ENCODE results near the gene BATF3.

BATF3 gene

DNA sequence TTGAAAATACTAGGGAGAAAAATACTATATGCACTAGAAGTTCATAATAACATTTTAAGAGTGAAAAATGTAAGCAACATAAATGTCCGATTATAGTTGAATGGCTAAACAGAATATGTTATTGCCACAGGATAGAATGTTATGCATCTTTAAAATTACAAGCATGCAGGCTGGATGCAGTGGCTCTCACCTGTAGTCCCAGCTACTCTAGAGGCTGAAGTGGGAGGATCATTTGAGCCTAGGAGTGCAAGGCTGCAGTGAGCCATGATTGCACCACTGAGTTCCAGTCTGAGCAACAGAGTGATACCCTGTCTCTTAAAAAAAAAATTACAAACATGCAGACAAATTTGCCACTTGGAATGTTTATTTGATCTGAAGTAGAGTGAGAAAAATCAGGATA, 3.0 kb upstream of the BATF3 start:
- no peak for DNase-seq

- DNase-seq: no peak
These were observed 2.3 kb upstream of the BATF3 start for GRCh38 chr1:212701910-212702309.

GRCh38 chr1:212700892-212701819, 1.5 kb upstream of the BATF3 start:
- DNase-seq: no peak

GRCh38 chr1:212700223-212700891, 717 bp upstream of the BATF3 start:
- no peak for DNase-seq

DNA sequence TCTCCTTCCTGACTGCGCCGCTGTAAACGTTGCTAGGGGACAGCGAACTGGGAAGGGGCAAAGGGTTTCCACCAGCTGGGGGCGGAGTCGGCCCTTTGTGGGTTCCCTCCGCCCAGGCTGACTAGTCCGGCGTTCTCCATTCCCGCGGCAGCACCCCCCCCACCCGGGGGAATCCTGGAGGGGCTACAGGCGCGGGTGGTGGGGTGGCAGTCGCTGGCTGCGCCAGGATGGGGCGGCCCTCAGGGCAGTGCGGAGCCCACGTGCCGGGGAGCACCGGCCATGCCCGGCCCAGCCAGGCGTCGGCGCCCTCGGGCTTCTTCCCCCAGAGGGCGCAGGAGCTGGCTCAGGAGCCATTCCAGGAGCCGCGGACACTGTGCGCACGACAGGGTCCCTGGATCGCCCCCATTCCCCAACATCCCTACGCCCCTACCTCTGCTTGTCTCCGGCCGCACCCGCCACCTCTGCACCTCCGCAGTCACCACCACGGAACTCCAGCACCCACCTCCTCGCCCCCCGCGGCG, 476 bp downstream of the BATF3 start:
- DNase-seq: peak; percentile 22

GRCh38 chr1:212698467-212699103, 1.1 kb downstream of the BATF3 start:
- no peak for DNase-seq

DNA sequence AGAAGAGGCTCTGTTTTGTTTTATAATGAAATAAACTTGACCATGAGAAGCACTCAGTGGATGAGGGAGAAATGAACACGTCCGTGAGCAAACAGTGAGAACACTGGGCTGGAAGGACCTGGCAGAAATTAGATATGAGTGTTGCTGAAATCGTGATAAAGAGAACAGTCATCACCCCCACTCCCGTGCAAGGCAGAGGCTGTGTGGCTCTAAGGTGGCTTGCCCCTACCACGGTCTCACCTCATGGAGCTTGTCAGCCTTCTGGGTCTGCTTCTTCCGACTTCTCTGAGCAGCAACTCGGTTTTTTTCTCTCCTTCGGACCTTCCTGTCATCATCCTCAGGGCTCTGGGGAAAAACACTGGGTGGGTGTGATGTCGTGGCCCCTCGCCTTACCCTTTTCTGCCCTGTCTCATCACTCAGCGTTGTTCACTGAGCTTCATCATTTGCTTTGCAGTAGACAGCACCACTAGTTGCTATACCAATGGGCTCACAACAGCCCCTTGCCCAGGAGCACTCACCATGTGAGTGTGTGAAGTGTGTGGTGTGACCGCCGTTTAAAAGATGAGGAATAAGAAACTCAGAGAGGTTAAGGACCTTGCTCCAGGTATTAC, 2.8 kb downstream of the BATF3 start:
- no peak for DNase-seq

DNA sequence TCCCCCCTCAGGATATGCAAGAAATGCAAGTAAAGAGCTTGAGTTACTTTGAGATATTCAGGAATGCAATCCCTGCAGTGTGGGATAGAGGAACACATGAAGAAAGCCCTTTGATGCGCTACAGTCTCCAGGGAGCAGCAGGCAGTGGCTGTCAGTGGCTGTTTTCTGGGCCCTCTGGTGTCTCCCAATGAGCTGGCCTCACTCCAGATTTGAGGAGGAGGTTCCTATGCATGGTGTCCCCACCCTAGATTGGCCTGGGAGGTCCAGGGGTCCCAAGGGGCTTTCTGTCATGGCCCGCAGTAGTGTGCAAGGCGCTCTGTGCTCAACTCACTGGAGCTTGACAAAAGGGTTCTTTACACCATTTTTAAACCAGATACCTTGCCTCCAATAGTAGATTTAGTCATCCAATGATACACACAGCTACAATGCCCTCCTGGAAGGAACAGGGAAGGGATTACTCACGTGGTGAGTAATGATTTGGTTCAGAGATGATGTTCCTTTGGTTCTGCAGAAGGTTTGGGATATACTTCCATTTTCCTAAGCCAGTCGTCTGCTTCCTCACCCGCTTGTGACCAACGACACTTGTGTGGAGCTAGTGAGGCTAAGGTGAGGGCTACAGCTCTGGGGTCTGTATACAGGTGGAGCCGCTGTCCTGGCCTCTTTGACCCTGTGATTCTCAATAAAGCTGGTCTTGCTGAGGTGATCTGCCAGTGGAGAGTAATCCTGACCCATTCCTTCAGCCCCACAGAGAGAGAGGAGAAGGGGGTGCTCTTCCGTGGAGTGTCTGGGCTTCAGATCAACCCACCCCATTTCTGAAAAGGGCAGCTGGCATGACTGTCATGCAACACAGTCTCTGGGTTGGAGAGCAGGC, 6.6 kb downstream of the BATF3 start:
- DNase-seq: no peak

DNA sequence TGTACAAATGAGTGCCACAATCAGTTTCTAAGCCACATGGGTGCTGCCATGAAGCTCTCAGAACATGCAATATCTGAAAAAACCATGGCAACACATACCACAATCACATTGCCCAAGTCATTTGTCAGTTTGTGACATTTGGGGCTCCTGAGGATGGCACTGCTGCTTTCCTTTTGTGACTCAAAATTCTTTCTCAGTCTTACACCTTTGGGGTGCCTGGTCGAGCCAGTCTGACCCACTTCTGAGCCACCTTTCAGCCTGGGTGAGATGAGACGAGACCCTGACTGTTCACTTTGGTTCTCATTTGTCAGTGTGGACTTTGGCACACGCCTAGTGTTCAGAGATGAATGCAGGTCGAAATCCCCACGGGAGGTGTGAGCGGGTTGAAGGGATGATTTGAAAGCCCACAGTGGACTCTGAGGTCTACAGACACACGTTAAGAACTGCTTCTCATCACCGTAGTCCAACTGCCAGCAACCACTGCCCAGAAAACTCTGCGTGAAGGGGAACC, 8.0 kb downstream of the BATF3 start:
- no peak for DNase-seq

GRCh38 chr1:212690816-212691403, 8.7 kb downstream of the BATF3 start:
- no peak for DNase-seq

DNA sequence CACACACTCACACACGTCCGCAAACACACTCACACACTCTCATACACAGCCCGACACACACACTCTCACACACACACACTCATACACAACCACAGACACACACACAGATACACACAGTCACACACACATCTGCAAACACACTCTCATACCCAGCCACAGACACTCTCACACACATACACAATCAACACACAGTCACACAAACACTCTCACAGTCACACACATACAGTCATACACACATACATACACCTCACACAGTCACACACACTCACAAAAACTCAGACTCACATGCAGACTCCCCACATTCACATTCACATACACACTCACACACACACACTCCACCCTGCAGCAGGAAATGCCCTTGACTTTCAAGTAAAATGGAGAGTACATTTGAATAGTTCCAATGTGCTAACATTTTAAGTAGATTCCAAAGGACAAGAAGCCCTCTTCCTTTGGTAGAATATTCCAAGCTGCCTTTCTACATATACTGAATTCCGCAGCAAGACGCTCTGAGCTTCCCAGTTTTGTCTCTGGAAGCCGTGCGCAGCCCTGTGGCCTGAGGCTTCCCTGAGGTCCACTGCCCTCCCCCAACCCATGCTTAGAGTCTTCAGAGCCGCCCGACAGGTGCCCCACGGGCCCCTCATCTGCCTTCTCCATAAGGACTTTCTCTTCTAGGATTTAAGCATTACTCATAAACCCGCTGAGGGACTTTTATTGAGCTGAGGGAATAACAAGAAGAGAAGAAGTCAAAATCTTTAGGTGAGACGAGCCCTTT, 9.7 kb downstream of the BATF3 start:
- DNase-seq: no peak

- no peak for DNase-seq
These were observed 10.4 kb downstream of the BATF3 start for GRCh38 chr1:212689196-212689725.

- no peak for DNase-seq
These were observed 11.1 kb downstream of the BATF3 start for GRCh38 chr1:212688341-212689047.

- DNase-seq: no peak
These were observed 11.8 kb downstream of the BATF3 start for GRCh38 chr1:212687811-212688210.

DNA sequence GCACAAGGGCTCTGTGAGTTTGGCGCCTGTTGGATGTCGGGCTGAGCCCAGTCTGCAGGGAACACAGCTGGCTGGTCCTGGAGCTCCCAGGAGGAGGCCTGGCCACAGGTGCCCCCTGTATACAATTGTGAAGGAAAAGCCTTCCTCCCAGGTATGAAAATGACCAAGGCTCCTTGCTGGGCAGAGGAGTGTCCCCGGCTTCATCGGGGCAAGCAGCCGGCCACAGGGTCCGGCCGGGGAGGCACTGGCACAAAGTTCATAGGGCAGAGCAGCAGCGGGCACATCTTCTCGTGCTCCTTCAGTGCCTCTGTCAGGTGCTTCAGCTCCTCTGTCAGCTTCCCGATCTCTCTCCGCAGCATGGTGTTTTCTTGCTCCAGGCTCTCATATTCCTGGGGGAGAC, 13.0 kb downstream of the BATF3 start:
- DNase-seq: no peak

DNA sequence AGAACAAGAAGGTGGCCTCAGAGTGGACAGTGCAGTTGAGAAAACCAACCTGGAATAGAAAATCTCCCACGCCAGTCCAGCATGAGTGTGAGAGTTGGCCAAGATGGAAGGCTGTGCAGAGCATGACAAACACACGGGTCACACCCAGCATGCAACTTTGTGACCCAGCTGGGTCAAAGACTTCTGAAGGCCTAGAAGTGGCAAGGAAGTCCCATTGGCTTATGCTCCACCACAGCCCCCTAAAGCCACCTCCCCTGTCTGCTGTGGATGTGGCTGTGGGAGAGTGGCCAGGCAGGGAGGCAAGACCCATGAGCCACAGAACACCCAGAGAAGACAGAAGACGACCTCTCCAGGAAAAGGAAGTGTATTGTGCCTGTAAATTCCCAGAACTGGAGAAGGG, 13.6 kb downstream of the BATF3 start:
- no peak for DNase-seq

- no peak for DNase-seq
These were observed 14.2 kb downstream of the BATF3 start for GRCh38 chr1:212685429-212685828.

GRCh38 chr1:212684521-212685090, 15.0 kb downstream of the BATF3 start:
- no peak for DNase-seq

DNA sequence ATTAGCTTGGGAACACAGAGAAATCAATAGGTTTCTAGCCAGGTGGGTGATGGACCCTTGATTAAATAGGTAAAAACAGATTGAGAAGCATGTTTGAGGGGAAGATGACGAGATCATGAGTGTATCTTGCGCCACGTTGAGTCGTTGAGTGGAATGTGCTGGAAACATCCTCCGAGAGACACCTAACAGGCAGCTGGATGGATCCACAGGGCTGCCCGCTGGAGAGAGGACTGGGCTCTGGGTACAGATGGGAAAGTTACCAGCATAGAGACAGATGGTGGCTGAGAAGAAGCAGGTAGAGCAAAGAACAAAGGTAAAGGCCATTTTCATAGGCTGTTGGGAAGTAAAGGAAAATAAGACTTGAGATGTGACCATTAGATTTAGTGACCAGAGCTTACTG, 15.6 kb downstream of the BATF3 start:
- no peak for DNase-seq
